ENCODE results near the gene CHD9. TPM values are rescaled to one million over a fixed set of nuclear protein-coding genes. Genes with fewer than 3 reads are reported as not detected.
"Not testable (repeated sequence)": the region's sequence is repeated elsewhere in the genome, so short reads cannot be mapped to it uniquely, and the experiment has no call there.

The CHD9 gene
- polyA plus RNA-seq, 2 donors, result 9.2 to 11.1 TPM

DNA sequence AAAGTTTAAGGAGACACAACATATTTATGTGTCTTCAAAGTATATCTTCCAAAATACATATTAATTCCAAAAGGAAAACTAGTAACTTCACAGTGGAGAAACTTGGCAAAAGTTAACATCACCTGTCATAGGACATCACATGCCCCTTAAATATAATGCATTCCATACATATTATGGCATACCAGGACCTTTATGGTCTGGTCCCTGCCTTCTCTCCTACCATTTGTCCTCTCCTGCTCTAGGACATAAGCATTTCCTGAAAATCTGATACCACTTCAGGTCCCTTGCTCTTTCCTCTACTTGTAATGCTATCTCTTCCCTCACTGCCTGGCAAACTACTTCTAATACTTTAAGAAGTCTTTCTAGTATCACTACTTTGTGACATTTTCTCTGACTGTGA, 211.4 kb downstream of the CHD9 start:
- peaks cover 0 to 9% of the 10 kb centered on the region in 2 donors for H3K36me3 ChIP-seq (ENCODE audit: control insufficient read depth in 2 of 2, insufficient read depth in 2 of 2, low read length in 1 of 2)
- H3K4me3 ChIP-seq (ENCODE audit: low read depth in 1 of 2, low read length in 2 of 2), result no peak overlapping the region
- no peaks in the 10 kb centered on the region for H3K27me3 ChIP-seq (ENCODE audit: control insufficient read depth in 1 of 2, insufficient read depth in 2 of 2, low read length in 2 of 2)
- no peaks in the 10 kb centered on the region for H3K9me3 ChIP-seq (ENCODE audit: control insufficient read depth in 2 of 2, insufficient read depth in 1 of 2, low read depth in 1 of 2, low read length in 1 of 2)
- H3K27ac ChIP-seq (ENCODE audit: low read depth in 2 of 2, low read length in 1 of 2), result no peak overlapping the region
- no peaks in the 10 kb centered on the region for H3K4me1 ChIP-seq (ENCODE audit: control insufficient read depth in 2 of 2, insufficient read depth in 2 of 2, low read length in 1 of 2)

DNA sequence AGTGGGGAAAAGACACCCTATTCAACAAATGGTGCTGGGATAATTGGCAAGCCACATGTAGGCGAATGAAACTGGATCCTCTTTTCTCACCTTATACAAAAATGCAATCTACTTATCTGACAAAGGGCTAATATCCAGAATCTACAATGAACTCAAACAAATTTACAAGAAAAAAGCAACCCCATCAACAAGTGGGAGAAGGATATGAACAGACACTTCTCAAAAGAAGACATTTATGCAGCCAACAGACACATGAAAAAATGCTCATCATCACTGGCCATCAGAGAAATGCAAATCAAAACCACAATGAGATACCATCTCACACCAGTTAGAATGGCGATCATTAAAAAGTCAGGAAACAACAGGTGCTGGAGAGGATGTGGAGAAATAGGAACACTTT, 223.7 kb downstream of the CHD9 start:
- H3K27ac ChIP-seq (ENCODE audit: low read depth in 2 of 2, low read length in 1 of 2); H3K36me3 ChIP-seq (ENCODE audit: control insufficient read depth in 2 of 2, insufficient read depth in 2 of 2, low read length in 1 of 2); H3K4me1 ChIP-seq (ENCODE audit: control insufficient read depth in 2 of 2, insufficient read depth in 2 of 2, low read length in 1 of 2); H3K9me3 ChIP-seq (ENCODE audit: control insufficient read depth in 2 of 2, insufficient read depth in 1 of 2, low read depth in 1 of 2, low read length in 1 of 2); H3K4me3 ChIP-seq (ENCODE audit: low read depth in 1 of 2, low read length in 2 of 2); H3K27me3 ChIP-seq (ENCODE audit: control insufficient read depth in 1 of 2, insufficient read depth in 2 of 2, low read length in 2 of 2): not testable (repeated sequence)
- WGBS, 2 donors, result 95 to 100% methylated on average over 1 of the region's 2 CpGs

DNA sequence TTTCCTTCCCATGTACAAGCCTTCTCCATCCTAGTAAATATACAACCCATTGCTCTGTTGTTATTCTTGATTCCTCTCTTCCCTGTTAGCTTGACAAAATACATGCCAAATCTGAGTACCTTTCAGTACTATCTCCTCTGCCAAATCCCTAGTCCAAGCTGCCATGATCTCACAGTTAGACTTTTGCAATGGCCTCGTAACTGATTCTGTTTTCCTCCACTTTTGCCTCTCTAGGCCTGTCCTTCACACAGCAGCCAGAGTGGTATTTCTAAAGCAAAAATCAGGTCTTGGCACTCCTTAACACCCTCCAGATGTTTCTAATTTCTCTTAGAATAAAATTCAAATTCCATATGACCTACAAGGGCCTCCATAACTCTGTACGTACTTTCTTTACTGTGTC, 226.5 kb downstream of the CHD9 start:
- WGBS, 2 donors, result 83 to 89% methylated on average over 2 of the region's 2 CpGs

DNA sequence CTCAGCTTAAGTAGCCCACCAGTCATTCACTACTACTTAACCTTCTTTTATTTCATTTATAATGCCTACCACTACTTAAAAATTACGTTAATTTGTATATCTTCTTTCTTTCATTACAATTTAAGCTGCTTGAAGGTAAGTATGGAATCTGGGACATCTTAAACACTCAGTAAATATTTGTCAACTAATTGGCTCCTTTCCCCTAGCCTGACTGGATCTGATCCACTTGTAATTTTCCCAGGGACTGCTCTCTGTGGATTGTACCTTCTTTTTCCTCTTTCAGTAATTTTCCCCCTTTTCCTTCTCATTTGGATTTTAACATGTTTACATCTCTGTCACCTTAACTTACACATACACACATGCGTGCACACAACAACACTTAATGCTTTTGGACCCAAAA, 227.1 kb downstream of the CHD9 start:
- H3K4me3 ChIP-seq (ENCODE audit: low read depth in 1 of 2, low read length in 2 of 2), result no peak overlapping the region
- 72 to 81% methylated on average over 2 of the region's 2 CpGs for WGBS, 2 donors
- no peaks in the 10 kb centered on the region for H3K27me3 ChIP-seq (ENCODE audit: control insufficient read depth in 1 of 2, insufficient read depth in 2 of 2, low read length in 2 of 2)
- H3K36me3 ChIP-seq (ENCODE audit: control insufficient read depth in 2 of 2, insufficient read depth in 2 of 2, low read length in 1 of 2), result peaks cover 2 to 6% of the 10 kb centered on the region in 2 donors
- no peaks in the 10 kb centered on the region for H3K4me1 ChIP-seq (ENCODE audit: control insufficient read depth in 2 of 2, insufficient read depth in 2 of 2, low read length in 1 of 2)
- H3K27ac ChIP-seq (ENCODE audit: low read depth in 2 of 2, low read length in 1 of 2), result no peak overlapping the region
- H3K9me3 ChIP-seq (ENCODE audit: control insufficient read depth in 2 of 2, insufficient read depth in 1 of 2, low read depth in 1 of 2, low read length in 1 of 2), result no peaks in the 10 kb centered on the region

More for the DNA sequence above, 226.5 kb downstream of the CHD9 start:
- Histone ChIP-seq H3K27me3 (ENCODE audit: control insufficient read depth in 1 of 2, insufficient read depth in 2 of 2, low read length in 2 of 2) (no peaks in the 10 kb centered on the region), H3K9me3 (ENCODE audit: control insufficient read depth in 2 of 2, insufficient read depth in 1 of 2, low read depth in 1 of 2, low read length in 1 of 2) (no peaks in the 10 kb centered on the region), H3K36me3 (ENCODE audit: control insufficient read depth in 2 of 2, insufficient read depth in 2 of 2, low read length in 1 of 2) (peaks cover 4% of the 10 kb centered on the region in 2 donors), H3K4me1 (ENCODE audit: control insufficient read depth in 2 of 2, insufficient read depth in 2 of 2, low read length in 1 of 2) (no peaks in the 10 kb centered on the region), H3K4me3 (ENCODE audit: low read depth in 1 of 2, low read length in 2 of 2) (no peak overlapping the region), H3K27ac (ENCODE audit: low read depth in 2 of 2, low read length in 1 of 2) (no peak overlapping the region)

DNA sequence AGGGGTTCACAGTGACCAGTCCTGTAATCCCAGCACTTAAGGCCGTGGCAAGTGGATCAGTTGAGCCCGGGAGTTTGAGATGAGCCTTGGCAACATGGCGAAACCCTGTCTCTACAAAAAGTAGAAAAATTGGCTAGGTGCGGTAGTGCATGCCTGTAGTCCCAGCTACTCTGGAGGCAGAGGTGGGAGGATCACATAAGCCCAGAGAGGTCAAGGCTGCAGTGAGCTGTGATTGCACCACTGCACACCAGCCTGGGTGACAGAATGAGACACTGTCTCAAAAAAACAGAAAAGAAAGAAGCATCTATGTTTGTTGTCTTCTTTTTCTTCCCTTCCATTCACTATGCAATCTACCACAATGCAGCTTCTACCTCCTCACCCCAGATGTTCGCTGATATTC, 227.5 kb downstream of the CHD9 start:
- Histone ChIP-seq H3K36me3 (ENCODE audit: control insufficient read depth in 2 of 2, insufficient read depth in 2 of 2, low read length in 1 of 2) (peaks cover 3 to 9% of the 10 kb centered on the region in 2 donors), H3K4me1 (ENCODE audit: control insufficient read depth in 2 of 2, insufficient read depth in 2 of 2, low read length in 1 of 2) (no peaks in the 10 kb centered on the region), H3K27me3 (ENCODE audit: control insufficient read depth in 1 of 2, insufficient read depth in 2 of 2, low read length in 2 of 2) (no peaks in the 10 kb centered on the region), H3K4me3 (ENCODE audit: low read depth in 1 of 2, low read length in 2 of 2) (no peak overlapping the region), H3K27ac (ENCODE audit: low read depth in 2 of 2, low read length in 1 of 2) (no peak overlapping the region), H3K9me3 (ENCODE audit: control insufficient read depth in 2 of 2, insufficient read depth in 1 of 2, low read depth in 1 of 2, low read length in 1 of 2) (no peaks in the 10 kb centered on the region)
- whole genome bisulfite sequencing, 2 donors, result 85 to 87% methylated on average over 5 of the region's 5 CpGs

DNA sequence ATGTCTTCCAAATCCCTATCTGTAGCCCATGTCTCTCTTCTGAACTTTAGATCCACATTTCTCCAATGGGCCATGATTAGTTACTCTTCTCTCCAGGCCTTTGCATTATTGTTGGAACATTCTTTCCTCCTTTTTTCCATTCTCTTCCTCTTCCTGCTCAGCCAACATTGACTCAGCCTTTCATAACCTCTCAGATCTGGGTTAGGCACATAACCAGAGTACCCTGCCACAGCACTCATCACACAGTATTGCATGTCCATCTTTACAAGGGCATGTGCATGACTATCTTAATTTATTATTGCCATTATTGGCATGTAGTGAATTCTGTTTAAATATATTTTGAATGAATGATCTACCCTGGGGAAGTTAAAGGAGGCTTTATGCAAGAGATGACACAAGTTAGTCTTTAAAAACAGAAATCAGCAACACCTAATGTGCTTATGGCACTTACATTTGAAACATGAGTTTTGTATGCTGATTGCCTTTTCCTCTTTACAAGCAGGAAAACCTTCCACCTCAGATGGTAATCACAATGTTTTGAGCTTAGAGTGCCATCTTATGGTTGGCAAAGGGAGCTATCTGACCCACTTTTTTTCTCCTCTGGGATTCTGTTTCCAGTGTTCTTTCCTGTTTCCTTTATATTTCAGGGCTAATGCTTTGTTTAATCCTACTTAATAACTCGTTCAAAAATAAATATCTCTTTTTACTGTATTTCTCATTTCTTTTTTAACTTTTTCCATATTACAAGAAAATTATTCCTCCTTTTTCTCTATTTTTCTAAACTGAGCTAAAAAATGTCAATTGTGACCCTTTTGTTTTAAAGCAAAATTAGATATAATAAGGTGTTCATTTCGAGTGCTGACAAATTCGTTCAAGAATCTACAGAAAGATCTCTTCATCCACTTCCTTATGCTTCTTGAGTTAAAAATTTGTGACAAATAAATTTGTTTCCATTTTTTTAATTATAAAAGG, 228.5 kb downstream of the CHD9 start:
- H3K27me3 ChIP-seq (ENCODE audit: control insufficient read depth in 1 of 2, insufficient read depth in 2 of 2, low read length in 2 of 2), result no peaks in the 10 kb centered on the region
- no peaks in the 10 kb centered on the region for H3K4me1 ChIP-seq (ENCODE audit: control insufficient read depth in 2 of 2, insufficient read depth in 2 of 2, low read length in 1 of 2)
- peaks cover 4 to 9% of the 10 kb centered on the region in 2 donors for H3K36me3 ChIP-seq (ENCODE audit: control insufficient read depth in 2 of 2, insufficient read depth in 2 of 2, low read length in 1 of 2)
- H3K9me3 ChIP-seq (ENCODE audit: control insufficient read depth in 2 of 2, insufficient read depth in 1 of 2, low read depth in 1 of 2, low read length in 1 of 2), result no peaks in the 10 kb centered on the region
- H3K27ac ChIP-seq (ENCODE audit: low read depth in 2 of 2, low read length in 1 of 2), result no peak overlapping the region
- 50 to 69% methylated on average over 3 of the region's 3 CpGs for WGBS, 2 donors
- no peak overlapping the region for H3K4me3 ChIP-seq (ENCODE audit: low read depth in 1 of 2, low read length in 2 of 2)

DNA sequence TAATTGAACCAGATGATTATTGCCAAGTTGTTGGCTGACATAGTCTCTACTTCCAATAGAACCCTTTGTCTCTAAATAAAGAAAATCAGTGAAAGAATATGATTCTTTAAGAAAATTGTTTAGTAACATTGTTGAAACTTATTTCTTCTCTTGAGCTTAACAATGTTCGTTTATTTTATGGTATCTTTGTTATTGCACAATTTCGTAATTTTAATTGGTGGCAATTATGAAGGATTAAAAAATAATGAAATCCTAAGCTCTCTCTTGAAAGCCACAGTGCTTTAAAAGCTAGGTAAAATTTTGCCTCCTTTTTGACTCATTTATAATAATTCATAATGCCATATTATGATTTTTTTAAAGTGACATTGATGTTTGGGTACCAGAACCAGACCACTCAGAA, 230.4 kb downstream of the CHD9 start:
- Histone ChIP-seq H3K4me1 (ENCODE audit: control insufficient read depth in 2 of 2, insufficient read depth in 2 of 2, low read length in 1 of 2) (no peaks in the 10 kb centered on the region), H3K9me3 (ENCODE audit: control insufficient read depth in 2 of 2, insufficient read depth in 1 of 2, low read depth in 1 of 2, low read length in 1 of 2) (no peaks in the 10 kb centered on the region), H3K27ac (ENCODE audit: low read depth in 2 of 2, low read length in 1 of 2) (no peak overlapping the region), H3K36me3 (ENCODE audit: control insufficient read depth in 2 of 2, insufficient read depth in 2 of 2, low read length in 1 of 2) (peaks cover 7 to 11% of the 10 kb centered on the region in 2 donors), H3K27me3 (ENCODE audit: control insufficient read depth in 1 of 2, insufficient read depth in 2 of 2, low read length in 2 of 2) (no peaks in the 10 kb centered on the region), H3K4me3 (ENCODE audit: low read depth in 1 of 2, low read length in 2 of 2) (no peak overlapping the region)
- 79 to 83% methylated on average over 2 of the region's 2 CpGs for WGBS, 2 donors

DNA sequence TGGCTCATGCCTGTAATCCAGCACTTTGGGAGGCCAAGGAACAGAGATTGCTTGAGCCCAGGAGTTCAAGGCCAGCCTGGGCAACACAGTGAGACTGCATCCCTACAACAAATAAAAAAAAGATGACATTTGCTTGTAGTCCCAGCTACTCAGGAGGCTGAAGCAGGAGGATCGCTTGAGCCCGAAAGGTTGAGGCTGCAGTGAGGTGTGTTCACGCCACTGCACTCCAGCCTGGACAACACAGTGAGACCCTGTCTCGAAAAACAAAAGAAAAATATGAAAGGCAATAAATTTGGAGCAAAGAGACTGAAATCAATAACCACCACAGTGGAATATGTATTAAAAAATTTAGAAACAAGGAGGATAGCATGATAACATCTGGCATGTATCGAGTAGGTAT, 235.7 kb downstream of the CHD9 start:
- Histone ChIP-seq H3K27ac (ENCODE audit: low read depth in 2 of 2, low read length in 1 of 2) (no peak overlapping the region), H3K27me3 (ENCODE audit: control insufficient read depth in 1 of 2, insufficient read depth in 2 of 2, low read length in 2 of 2) (no peaks in the 10 kb centered on the region), H3K4me1 (ENCODE audit: control insufficient read depth in 2 of 2, insufficient read depth in 2 of 2, low read length in 1 of 2) (no peaks in the 10 kb centered on the region), H3K4me3 (ENCODE audit: low read depth in 1 of 2, low read length in 2 of 2) (no peak overlapping the region), H3K9me3 (ENCODE audit: control insufficient read depth in 2 of 2, insufficient read depth in 1 of 2, low read depth in 1 of 2, low read length in 1 of 2) (no peaks in the 10 kb centered on the region), H3K36me3 (ENCODE audit: control insufficient read depth in 2 of 2, insufficient read depth in 2 of 2, low read length in 1 of 2) (peaks cover 7 to 18% of the 10 kb centered on the region in 2 donors)
- WGBS, 2 donors, result 97 to 99% methylated on average over 5 of the region's 5 CpGs

DNA sequence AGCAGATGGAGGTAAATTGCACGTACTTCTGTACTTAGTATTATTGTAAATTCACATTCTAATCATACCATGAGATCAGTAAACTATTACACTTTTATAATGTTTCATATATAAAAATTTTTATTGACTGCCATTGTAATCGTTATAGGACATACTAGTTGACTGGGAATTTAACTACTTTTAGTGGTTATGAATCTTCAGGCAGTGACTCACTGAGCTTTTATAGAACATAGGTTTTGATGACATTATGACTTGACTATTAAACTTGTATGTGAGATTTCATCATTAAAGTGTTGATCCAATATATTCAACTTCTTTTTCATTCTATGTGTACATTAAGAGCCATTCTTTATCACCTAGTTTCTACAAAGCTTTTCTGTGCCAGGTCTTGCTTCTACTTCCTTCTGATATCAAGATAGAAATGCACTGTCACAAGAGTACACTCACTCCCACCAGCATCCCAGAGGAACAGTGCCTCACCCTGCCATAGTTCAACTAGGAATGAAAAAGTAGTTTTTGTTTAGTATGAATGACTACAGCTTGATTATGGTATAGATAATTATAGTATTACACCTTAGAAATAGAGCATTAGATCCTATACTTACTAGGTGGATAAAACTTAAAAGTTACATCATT, 237.1 kb downstream of the CHD9 start:
- Histone ChIP-seq H3K27me3 (ENCODE audit: control insufficient read depth in 1 of 2, insufficient read depth in 2 of 2, low read length in 2 of 2) (no peaks in the 10 kb centered on the region), H3K36me3 (ENCODE audit: control insufficient read depth in 2 of 2, insufficient read depth in 2 of 2, low read length in 1 of 2) (peaks cover 5 to 13% of the 10 kb centered on the region in 2 donors), H3K9me3 (ENCODE audit: control insufficient read depth in 2 of 2, insufficient read depth in 1 of 2, low read depth in 1 of 2, low read length in 1 of 2) (no peaks in the 10 kb centered on the region), H3K27ac (ENCODE audit: low read depth in 2 of 2, low read length in 1 of 2) (no peak overlapping the region), H3K4me1 (ENCODE audit: control insufficient read depth in 2 of 2, insufficient read depth in 2 of 2, low read length in 1 of 2) (no peaks in the 10 kb centered on the region), H3K4me3 (ENCODE audit: low read depth in 1 of 2, low read length in 2 of 2) (no peak overlapping the region)
- 76 to 90% methylated on average over 2 of the region's 2 CpGs for WGBS, 2 donors
